ENCODE data around the gene YBX2.
"Not testable (repeated sequence)": the region's sequence is repeated elsewhere in the genome, so short reads cannot be mapped to it uniquely, and the experiment has no call there.

YBX2 gene

DNA sequence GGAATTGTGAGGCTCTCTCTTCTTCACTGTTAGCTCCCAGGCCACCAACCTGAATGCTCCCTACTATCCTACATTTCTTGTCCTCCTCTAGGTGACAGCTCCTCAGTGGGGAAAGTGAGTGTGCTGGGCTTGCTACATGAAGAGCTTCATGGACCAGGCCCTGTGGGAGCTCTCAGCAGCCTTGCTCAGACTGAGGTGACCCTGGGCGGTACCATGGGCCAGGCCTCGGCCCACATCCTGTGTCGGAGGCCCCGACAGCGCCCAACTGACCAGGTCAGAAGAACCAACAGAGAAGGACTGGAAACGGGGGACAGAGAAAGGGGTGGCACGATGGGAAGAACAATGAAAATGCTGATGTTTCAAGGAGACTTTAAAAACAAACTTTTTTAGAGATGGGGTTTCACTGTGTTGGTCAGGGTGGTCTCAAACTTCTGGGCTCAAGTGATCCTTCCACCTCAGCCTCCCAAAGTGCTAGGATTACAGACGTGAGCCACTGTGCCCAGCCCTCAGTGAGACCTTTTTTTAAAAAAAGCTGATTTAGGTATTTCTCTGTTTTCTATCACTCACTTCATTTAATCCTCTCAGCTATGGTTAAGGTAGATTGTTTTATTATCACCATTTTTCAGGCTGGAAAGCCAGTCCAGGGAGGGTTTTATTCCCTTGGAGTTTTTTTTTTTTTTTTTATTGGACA is 37.5 kb downstream of the YBX2 start:
- DNase-seq = no peak
- in situ Hi-C loops (cut with HindIII; ENCODE audit: low pct_ligation_motif_present, low pct_unique_long_range_greater_than_20kb, low sequenced_read_pairs) = no loop called here

DNA sequence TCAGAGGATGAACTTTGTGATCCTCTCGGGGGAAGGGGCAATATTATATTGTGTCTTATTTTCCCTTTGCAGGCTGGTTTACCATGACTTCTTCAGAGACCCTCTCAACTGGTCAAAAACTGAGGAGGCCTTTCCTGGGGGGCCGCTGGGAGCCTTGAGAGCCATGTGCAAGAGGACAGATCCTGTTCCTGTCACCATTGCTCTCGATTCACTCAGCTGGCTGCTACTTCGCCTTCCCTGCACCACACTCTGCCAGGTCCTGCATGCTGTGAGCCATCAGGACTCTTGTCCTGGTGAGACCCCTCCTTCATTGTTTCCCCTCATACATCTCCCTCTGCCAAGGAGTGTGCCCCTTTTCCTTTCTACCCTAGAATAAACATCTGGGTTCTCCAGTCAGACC is 39.9 kb downstream of the YBX2 start:
- in situ Hi-C loops (cut with HindIII; ENCODE audit: low pct_ligation_motif_present, low pct_unique_long_range_greater_than_20kb, low sequenced_read_pairs) = no loop called here
- no peak for DNase-seq

GRCh38 chr17:7253082-7253481 is 41.4 kb downstream of the YBX2 start:
- DNase-seq = no peak
- in situ Hi-C loops (cut with HindIII; ENCODE audit: low pct_ligation_motif_present, low pct_unique_long_range_greater_than_20kb, low sequenced_read_pairs) = no loop called here

GRCh38 chr17:7252176-7253043 is 42.0 kb downstream of the YBX2 start, which contains the start of gene ELP5:
Gene ELP5, plus strand, starts transcription at chr17:7252215. Its CDS starts 336 bp downstream, at chr17:7252551.
- peak; percentile 96 for DNase-seq
- in situ Hi-C loops (cut with HindIII; ENCODE audit: low pct_ligation_motif_present, low pct_unique_long_range_greater_than_20kb, low sequenced_read_pairs) = no loop called here

GRCh38 chr17:7251661-7252175 is 42.7 kb downstream of the YBX2 start, which contains the start of gene CTDNEP1:
Gene CTDNEP1, minus strand, starts transcription at chr17:7251734. Its CDS starts 438 bp downstream, at chr17:7251296.
- DNase-seq = peak; percentile 100
- in situ Hi-C loops (cut with HindIII; ENCODE audit: low pct_ligation_motif_present, low pct_unique_long_range_greater_than_20kb, low sequenced_read_pairs) = no loop called here

- DNase-seq = no peak
- in situ Hi-C loops (cut with HindIII; ENCODE audit: low pct_ligation_motif_present, low pct_unique_long_range_greater_than_20kb, low sequenced_read_pairs) = no loop called here
Observed at GRCh38 chr17:7250695-7251627, 43.5 kb downstream of the YBX2 start.

DNA sequence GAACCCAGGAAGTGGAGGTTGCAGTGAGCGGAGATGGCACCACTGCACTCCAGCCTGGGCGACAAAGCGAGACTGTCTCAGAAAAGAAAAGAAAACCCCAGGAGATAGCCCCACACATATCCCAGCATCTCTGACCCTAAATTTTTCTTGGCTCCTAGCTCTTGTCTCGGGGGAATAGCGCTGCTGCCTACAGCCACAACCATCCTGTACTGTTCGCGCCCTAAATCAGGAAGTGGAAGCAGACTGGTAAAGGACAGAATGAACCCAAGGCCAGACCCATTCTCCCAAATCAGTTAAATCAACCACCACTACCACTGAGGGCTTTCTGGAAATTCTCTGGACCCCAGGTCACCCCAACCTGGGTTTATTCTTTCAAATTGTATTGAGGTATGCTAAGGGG is 44.6 kb downstream of the YBX2 start:
- DNase-seq = no peak
- in situ Hi-C loops (cut with HindIII; ENCODE audit: low pct_ligation_motif_present, low pct_unique_long_range_greater_than_20kb, low sequenced_read_pairs) = no loop called here

DNA sequence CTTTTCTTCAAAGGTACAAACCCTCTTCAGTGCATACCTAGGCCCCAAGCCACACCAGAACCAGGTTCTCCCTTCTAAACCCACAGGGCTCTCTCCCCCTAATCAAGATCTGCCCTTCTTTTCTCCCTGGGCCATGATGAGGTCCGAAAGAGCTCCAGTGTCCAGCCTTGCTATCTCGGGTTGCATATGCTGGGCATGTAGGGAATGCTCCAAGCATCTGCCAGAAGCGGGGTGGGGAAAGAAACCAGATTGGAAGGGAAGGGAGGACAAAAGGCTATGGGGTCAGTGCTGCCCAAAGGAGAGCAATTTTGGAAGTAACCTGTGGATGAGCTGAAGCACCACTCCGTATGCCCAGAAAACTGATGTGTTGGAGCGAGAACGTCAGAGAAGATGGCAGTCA is 45.2 kb downstream of the YBX2 start:
- no peak for DNase-seq
- in situ Hi-C loops (cut with HindIII; ENCODE audit: low pct_ligation_motif_present, low pct_unique_long_range_greater_than_20kb, low sequenced_read_pairs) = no loop called here

DNA sequence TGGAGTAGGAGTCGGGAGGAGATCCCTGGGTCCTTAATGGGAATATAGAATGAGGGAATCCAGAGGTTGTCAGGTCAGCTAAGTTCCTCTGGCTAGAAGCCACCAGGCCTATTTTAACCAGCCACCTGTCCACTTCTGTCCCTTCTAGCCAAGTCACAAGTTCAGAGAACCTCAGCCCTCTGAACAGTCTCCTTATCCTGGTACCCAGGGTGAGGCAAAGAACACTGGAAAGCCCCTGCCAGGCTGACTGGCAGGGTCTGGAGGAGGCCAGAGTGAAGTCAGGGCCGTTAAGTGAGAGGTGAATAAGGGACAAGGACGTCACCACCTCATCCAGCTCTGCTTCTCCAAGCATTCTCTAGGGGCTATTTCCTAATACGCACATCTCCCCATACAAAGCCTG is 45.6 kb downstream of the YBX2 start:
- in situ Hi-C loops (cut with HindIII; ENCODE audit: low pct_ligation_motif_present, low pct_unique_long_range_greater_than_20kb, low sequenced_read_pairs) = no loop called here
- no peak for DNase-seq

GRCh38 chr17:7246779-7247178 is 47.7 kb downstream of the YBX2 start:
- in situ Hi-C loops (cut with HindIII; ENCODE audit: low pct_ligation_motif_present, low pct_unique_long_range_greater_than_20kb, low sequenced_read_pairs) = no loop called here
- DNase-seq = no peak

DNA sequence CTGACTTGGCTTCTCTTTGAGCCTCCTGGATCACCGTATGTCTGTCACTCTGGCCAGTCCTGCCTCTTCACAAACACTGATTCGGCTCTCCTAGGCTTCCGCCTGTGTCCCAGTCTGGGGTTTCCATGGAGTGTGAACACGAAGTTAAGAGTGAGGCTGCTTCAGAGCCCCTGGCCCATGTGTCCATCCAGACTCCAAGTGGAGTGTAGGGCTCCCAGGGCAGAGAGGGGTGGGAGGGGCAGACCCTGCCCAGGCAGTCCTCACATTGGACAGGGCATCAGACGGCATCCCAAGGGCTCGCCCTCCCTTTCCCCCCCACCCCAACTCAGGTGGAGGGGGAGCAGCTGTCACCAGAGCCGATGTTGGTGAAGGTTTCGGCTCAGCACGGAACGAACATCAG is 50.6 kb downstream of the YBX2 start:
- in situ Hi-C loops (cut with HindIII; ENCODE audit: low pct_ligation_motif_present, low pct_unique_long_range_greater_than_20kb, low sequenced_read_pairs); DNase-seq: not testable (repeated sequence)

GRCh38 chr17:7243453-7243729 is 51.0 kb downstream of the YBX2 start:
- in situ Hi-C loops (cut with HindIII; ENCODE audit: low pct_ligation_motif_present, low pct_unique_long_range_greater_than_20kb, low sequenced_read_pairs) = no loop called here
- no peak for DNase-seq

DNA sequence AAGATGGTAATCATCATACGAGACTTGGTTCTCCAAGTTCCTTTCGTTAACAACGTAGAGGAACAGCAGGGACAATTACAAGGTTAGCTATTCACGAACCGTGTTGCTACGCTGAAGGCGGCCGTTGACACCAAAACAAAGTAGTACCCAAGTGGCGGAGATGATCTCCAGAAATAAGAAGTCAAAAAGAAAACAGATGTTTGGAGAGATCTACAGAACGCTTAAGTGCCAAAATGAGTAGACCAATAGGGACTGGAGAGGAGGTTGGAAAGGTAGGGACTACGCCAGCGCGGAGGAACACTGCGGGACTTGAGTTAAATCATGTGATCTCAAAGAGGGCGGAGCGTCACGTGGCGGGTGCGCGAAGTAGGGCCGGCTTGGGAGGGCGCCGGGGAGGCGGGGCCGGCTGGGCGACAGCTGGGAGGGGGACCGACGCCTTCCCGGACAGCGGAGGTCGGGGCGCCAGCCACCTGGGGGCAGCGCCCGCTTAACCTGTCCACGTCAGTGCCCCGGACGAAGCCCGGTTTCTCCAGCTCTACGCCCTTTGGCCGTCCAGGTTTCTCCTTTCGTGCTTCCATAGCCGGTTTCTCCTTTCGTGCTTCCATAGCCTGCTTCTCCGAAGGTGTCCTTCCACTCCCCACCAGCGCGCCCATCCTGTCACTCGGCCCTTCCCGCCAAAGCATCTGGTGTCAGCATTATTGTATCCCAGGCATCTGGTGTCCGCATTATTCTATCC is 51.6 kb downstream of the YBX2 start:
- in situ Hi-C loops (cut with HindIII; ENCODE audit: low pct_ligation_motif_present, low pct_unique_long_range_greater_than_20kb, low sequenced_read_pairs) = no loop called here
- peak; percentile 97 for DNase-seq

- DNase-seq = peak; percentile 91
Observed at GRCh38 chr17:7241783-7242716, 52.4 kb downstream of the YBX2 start, which contains the start of gene GABARAP. Gene GABARAP, minus strand, starts transcription at chr17:7242449. Its CDS starts 119 bp downstream, at chr17:7242330.

GRCh38 chr17:7241090-7241733 is 53.2 kb downstream of the YBX2 start:
- in situ Hi-C loops (cut with HindIII; ENCODE audit: low pct_ligation_motif_present, low pct_unique_long_range_greater_than_20kb, low sequenced_read_pairs) = no loop called here
- DNase-seq = no peak

More at GRCh38 chr17:7241783-7242716, 52.4 kb downstream of the YBX2 start, which contains the start of gene GABARAP:
- in situ Hi-C loops (cut with HindIII; ENCODE audit: low pct_ligation_motif_present, low pct_unique_long_range_greater_than_20kb, low sequenced_read_pairs) = no loop called here

- in situ Hi-C loops (cut with HindIII; ENCODE audit: low pct_ligation_motif_present, low pct_unique_long_range_greater_than_20kb, low sequenced_read_pairs) = no loop called here
- no peak for DNase-seq
Observed at GRCh38 chr17:7240375-7240774, 54.1 kb downstream of the YBX2 start.
